Left ventricle myocardium superior (tissue), 1 donor: ENCODE results near the gene TANGO6. TPM values are rescaled to one million over a fixed set of nuclear protein-coding genes. Genes with fewer than 3 reads are reported as not detected.
"Not testable (repeated sequence)": the region's sequence is repeated elsewhere in the genome, so short reads cannot be mapped to it uniquely, and the experiment has no call there.

Source experiments
- ATAC-seq: fragments of 200-7000 bp; cut with Tn5 transposase; one replicate; pipeline ENCODE4 v1.9.1; 2020; ENCODE audit warnings: mild to moderate bottlenecking, moderate library complexity
- DNase-seq: peaks from one replicate; pipeline ENCODE4 v3.0.0-alpha.2; 2020
- intact Hi-C: fragments of 100-400 bp; cut with micrococcal nuclease; formaldehyde crosslinking; loops from one replicate; pipeline ENCODE4 v1.11.0; 2022
- total RNA-seq: library from RNA; stranded (reverse); fragmentation: NEBNext Ultra II Directional; extraction: Animal tissue kit (Norgen Biotek cat#: 25700); gene quantifications from one replicate; pipeline ENCODE4 v1.2.1, GENCODE V29; 2021
- donor health status: DM: no; HTN: yes; CAD: no; lungs with severe emphysema.

Gene TANGO6
- total RNA-seq, 1 donor from 2014 or later = 9.3 TPM

- DNase-seq = no peak
- intact Hi-C loops = loop anchor here (10.0 kb wide), 1 partner anchor 62 kb away; no protein-coding TSS in a partner anchor
- ATAC-seq = no peak
Observed at GRCh38 chr16:69036399-69037091, 193.2 kb downstream of the TANGO6 start.

GRCh38 chr16:69037373-69038160, 194.2 kb downstream of the TANGO6 start:
- DNase-seq = no peak
- intact Hi-C loops = loop anchor here (10.0 kb wide), 1 partner anchor 63 kb away; no protein-coding TSS in a partner anchor
- ATAC-seq = no peak

GRCh38 chr16:69039333-69039941, 196.1 kb downstream of the TANGO6 start:
- ATAC-seq = no peak
- no peak for DNase-seq
- intact Hi-C loops = loop anchor here (10.0 kb wide), 1 partner anchor 65 kb away; no protein-coding TSS in a partner anchor

- DNase-seq (no peak), ATAC-seq (no peak)
- intact Hi-C loops = no loop called here
Observed at GRCh38 chr16:69040144-69040909, 197.0 kb downstream of the TANGO6 start.

- ATAC-seq (no peak), DNase-seq (no peak)
- intact Hi-C loops = no loop called here
Observed at GRCh38 chr16:69048328-69049120, 205.2 kb downstream of the TANGO6 start.

- intact Hi-C loops = no loop called here
- ATAC-seq (no peak), DNase-seq (no peak)
Observed at GRCh38 chr16:69049146-69049545, 205.8 kb downstream of the TANGO6 start.

GRCh38 chr16:69049603-69050375, 206.5 kb downstream of the TANGO6 start:
- ATAC-seq (no peak), DNase-seq (no peak)
- intact Hi-C loops = no loop called here

- intact Hi-C loops, DNase-seq, ATAC-seq: not testable (repeated sequence)
Observed at GRCh38 chr16:69051517-69051830, 208.1 kb downstream of the TANGO6 start.

GRCh38 chr16:69055008-69055407, 211.7 kb downstream of the TANGO6 start:
- intact Hi-C loops = no loop called here
- ATAC-seq (no peak), DNase-seq (no peak)

GRCh38 chr16:69055980-69056379, 212.6 kb downstream of the TANGO6 start:
- intact Hi-C loops = no loop called here
- ATAC-seq (no peak), DNase-seq (no peak)

- DNase-seq = no peak
- intact Hi-C loops = no loop called here
- ATAC-seq = no peak
Observed at GRCh38 chr16:69056421-69056820, 213.1 kb downstream of the TANGO6 start.

GRCh38 chr16:69057400-69058378, 214.4 kb downstream of the TANGO6 start:
- DNase-seq (no peak), ATAC-seq (no peak)

GRCh38 chr16:69063491-69063890, 220.2 kb downstream of the TANGO6 start:
- DNase-seq, ATAC-seq, intact Hi-C loops: not testable (repeated sequence)

More at GRCh38 chr16:69057400-69058378, 214.4 kb downstream of the TANGO6 start:
- intact Hi-C loops = no loop called here

- ATAC-seq (no peak), DNase-seq (no peak)
- intact Hi-C loops = no loop called here
Observed at GRCh38 chr16:69064124-69064763, 220.9 kb downstream of the TANGO6 start.

GRCh38 chr16:69064764-69065313, 221.5 kb downstream of the TANGO6 start:
- DNase-seq (peak; percentile 35), ATAC-seq (peak; percentile 81)
- intact Hi-C loops = no loop called here

- ATAC-seq (no peak), DNase-seq (no peak)
- intact Hi-C loops = no loop called here
Observed at GRCh38 chr16:69069504-69069903, 226.2 kb downstream of the TANGO6 start.
